HepG2 (cell line): ENCODE data around the gene HNRNPA1. TPM values are rescaled to one million over a fixed set of nuclear protein-coding genes. Genes with fewer than 3 reads are reported as not detected.

Source experiments
- BORCS8-MEF2B ChIP-seq: sonication (generic); formaldehyde crosslinking; IDR thresholded peaks from 2 replicates; pipeline ENCODE4 v1.8.0; 2022; ENCODE audit warnings: mild to moderate bottlenecking, missing genetic modification reagents
- BRCA1 ChIP-seq: sonication (generic); formaldehyde crosslinking; IDR thresholded peaks from 2 replicates; pipeline ENCODE4 v1.4.0; 2020; ENCODE audit warnings: missing genetic modification reagents
- GABPB1 ChIP-seq: IDR thresholded peaks from 2 replicates; pipeline ENCODE4 v1.6.1; 2016; ENCODE audit warnings: mild to moderate bottlenecking, missing genetic modification reagents, moderate library complexity, missing compliant biosample characterization
- ISX ChIP-seq: sonication (generic); formaldehyde crosslinking; conservative IDR thresholded peaks from 2 replicates; pipeline ENCODE4 v1.5.0; 2020; ENCODE audit warnings: missing genetic modification reagents
- SP1 ChIP-seq, 2 experiments: fragments of 450-650 bp in 1 of 2; sonication (generic) in 1 of 2; formaldehyde crosslinking in 1 of 2; IDR thresholded peaks; 2 replicates each; pipeline versions ENCODE4 v1.4.0 to v1.6.1; 2016 to 2020; ENCODE audit warnings: missing genetic modification reagents in 1 of 2
- SP5 ChIP-seq: IDR thresholded peaks from 2 replicates; pipeline ENCODE4 v1.6.1; 2016; ENCODE audit warnings: low read depth, borderline replicate concordance
- ZBTB42 ChIP-seq: sonication (generic); formaldehyde crosslinking; IDR thresholded peaks from 2 replicates; pipeline ENCODE4 v1.5.0; 2020; ENCODE audit warnings: mild to moderate bottlenecking, missing genetic modification reagents
- ZNF276 ChIP-seq: sonication (generic); formaldehyde crosslinking; IDR thresholded peaks from 2 replicates; pipeline ENCODE4 v1.4.0; 2020; ENCODE audit warnings: mild to moderate bottlenecking, low read depth, missing genetic modification reagents
- ZNF468 ChIP-seq: sonication (generic); formaldehyde crosslinking; IDR thresholded peaks from 2 replicates; pipeline ENCODE4 v1.8.0; 2022; ENCODE audit warnings: mild to moderate bottlenecking, moderate library complexity, missing genetic modification reagents
- ZNF546 ChIP-seq: sonication (generic); formaldehyde crosslinking; conservative IDR thresholded peaks from 2 replicates; pipeline ENCODE4 v1.8.1; 2023; ENCODE audit warnings: mild to moderate bottlenecking, missing genetic modification reagents
- ZNF589 ChIP-seq: sonication (generic); formaldehyde crosslinking; conservative IDR thresholded peaks from 2 replicates; pipeline ENCODE4 v1.8.0; 2022; ENCODE audit warnings: mild to moderate bottlenecking, moderate library complexity, missing genetic modification reagents
- ZNF609 ChIP-seq: sonication (generic); formaldehyde crosslinking; IDR thresholded peaks from 2 replicates; pipeline ENCODE4 v1.4.0; 2020; ENCODE audit warnings: mild to moderate bottlenecking, missing genetic modification reagents, borderline replicate concordance
- ZNF629 ChIP-seq: sonication (generic); formaldehyde crosslinking; conservative IDR thresholded peaks from 2 replicates; pipeline ENCODE4 v1.5.0; 2020; ENCODE audit warnings: missing genetic modification reagents
- ZNF674 ChIP-seq: sonication (generic); formaldehyde crosslinking; IDR thresholded peaks from 2 replicates; pipeline ENCODE4 v1.5.0; 2020; ENCODE audit warnings: low read depth, mild to moderate bottlenecking, missing genetic modification reagents
- ZNF737 ChIP-seq: sonication (generic); formaldehyde crosslinking; IDR thresholded peaks from 2 replicates; pipeline ENCODE4 v1.5.0; 2020; ENCODE audit warnings: missing genetic modification reagents, mild to moderate bottlenecking, borderline replicate concordance
- ZNF780A ChIP-seq: sonication (generic); formaldehyde crosslinking; IDR thresholded peaks from 2 replicates; pipeline ENCODE4 v1.8.0; 2022; ENCODE audit warnings: mild to moderate bottlenecking, missing genetic modification reagents, moderate library complexity
- polyA plus RNA-seq, 8 experiments: library from polyadenylated mRNA; depleted of rRNA in 3 of 8; stranded (reverse) in 7 of 8; unstranded in 1 of 8; fragments of >200 nt; fragmentation: Illumina TruSeq in 4 of 8; extraction: Trizol in 4 of 8; gene quantifications; 2 replicates each; pipeline versions ENCODE4 v1.2.1 to v1.2.3, GENCODE V29; 2011 to 2016; ENCODE audit warnings: low read depth in 4 of 8, missing spikeins in 1 of 8, mixed read lengths in 1 of 8; ENCODE audit not compliant: insufficient read depth in 1 of 8
- total RNA-seq, 5 experiments: library from RNA; depleted of rRNA; stranded (reverse); fragments of >200 nt; fragmentation: Illumina TruSeq; extraction: Trizol; gene quantifications; 2 replicates each; pipeline ENCODE4 v1.2.3, GENCODE V29; 2016; ENCODE audit warnings: low read depth in 1 of 5
- TF ChIP-seq, protein P1 (sequence below): sonication (generic); formaldehyde crosslinking; IDR thresholded peaks from 2 replicates; pipeline ENCODE4 v1.5.1; 2020; ENCODE audit warnings: mild to moderate bottlenecking, missing genetic modification reagents, moderate library complexity

HNRNPA1 gene
- total and polyA plus RNA-seq, 2 of the 13 experiments (the other 11 are each of a cell fraction or from before 2014, with no cell fraction given): 535 to 1,820 TPM

DNA sequence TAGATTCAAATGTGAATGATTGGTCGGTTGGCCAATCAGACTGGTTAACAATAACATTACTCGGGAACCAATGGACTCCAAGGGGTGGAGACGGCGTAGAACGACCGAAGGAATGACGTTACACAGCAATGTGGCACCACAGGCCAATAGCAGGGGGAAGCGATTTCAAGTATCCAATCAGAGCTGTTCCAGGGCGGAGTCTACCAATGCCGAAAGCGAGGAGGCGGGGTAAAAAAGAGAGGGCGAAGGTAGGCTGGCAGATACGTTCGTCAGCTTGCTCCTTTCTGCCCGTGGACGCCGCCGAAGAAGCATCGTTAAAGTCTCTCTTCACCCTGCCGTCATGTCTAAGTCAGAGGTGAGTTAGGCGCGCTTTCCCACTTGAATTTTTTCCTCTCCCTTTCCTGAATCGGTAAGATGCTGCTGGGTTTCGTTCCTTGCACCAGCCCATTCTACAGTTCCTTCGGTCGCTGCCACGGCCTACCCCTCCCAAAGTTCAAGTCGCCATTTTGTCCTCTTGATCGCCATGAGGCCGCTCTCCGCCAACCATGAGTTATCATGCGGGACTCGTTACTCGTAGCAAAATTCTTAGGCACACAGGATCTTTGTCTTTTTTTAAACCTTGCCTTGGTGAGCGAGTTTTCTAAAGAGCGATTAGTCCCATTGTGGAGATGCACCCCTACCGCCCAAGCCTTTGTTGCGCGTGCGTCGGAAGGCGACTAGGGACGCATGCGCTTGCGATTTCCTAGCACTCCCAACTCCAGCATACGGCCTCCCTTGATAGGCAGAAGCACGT lies at the start of gene HNRNPA1 (continued):
- TF ChIP-seq, protein P1, sequence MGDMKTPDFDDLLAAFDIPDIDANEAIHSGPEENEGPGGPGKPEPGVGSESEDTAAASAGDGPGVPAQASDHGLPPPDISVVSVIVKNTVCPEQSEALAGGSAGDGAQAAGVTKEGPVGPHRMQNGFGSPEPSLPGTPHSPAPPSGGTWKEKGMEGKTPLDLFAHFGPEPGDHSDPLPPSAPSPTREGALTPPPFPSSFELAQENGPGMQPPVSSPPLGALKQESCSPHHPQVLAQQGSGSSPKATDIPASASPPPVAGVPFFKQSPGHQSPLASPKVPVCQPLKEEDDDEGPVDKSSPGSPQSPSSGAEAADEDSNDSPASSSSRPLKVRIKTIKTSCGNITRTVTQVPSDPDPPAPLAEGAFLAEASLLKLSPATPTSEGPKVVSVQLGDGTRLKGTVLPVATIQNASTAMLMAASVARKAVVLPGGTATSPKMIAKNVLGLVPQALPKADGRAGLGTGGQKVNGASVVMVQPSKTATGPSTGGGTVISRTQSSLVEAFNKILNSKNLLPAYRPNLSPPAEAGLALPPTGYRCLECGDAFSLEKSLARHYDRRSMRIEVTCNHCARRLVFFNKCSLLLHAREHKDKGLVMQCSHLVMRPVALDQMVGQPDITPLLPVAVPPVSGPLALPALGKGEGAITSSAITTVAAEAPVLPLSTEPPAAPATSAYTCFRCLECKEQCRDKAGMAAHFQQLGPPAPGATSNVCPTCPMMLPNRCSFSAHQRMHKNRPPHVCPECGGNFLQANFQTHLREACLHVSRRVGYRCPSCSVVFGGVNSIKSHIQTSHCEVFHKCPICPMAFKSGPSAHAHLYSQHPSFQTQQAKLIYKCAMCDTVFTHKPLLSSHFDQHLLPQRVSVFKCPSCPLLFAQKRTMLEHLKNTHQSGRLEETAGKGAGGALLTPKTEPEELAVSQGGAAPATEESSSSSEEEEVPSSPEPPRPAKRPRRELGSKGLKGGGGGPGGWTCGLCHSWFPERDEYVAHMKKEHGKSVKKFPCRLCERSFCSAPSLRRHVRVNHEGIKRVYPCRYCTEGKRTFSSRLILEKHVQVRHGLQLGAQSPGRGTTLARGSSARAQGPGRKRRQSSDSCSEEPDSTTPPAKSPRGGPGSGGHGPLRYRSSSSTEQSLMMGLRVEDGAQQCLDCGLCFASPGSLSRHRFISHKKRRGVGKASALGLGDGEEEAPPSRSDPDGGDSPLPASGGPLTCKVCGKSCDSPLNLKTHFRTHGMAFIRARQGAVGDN (CRISPR knock-in tag): peak; percentile 76
- TF ChIP-seq ISX (CRISPR knock-in tag): peak; percentile 61; the same call in 1 of the 2 replicates
- 0 out of 2 replicates have a peak, but pooled peaks have one; percentile 39 for TF ChIP-seq ZNF609 (CRISPR knock-in tag)
- no peak for TF ChIP-seq ZBTB42 (CRISPR knock-in tag)
- TF ChIP-seq BRCA1 (CRISPR knock-in tag): peak; percentile 78; the same call in 1 of the 2 replicates
- 0 out of 2 replicates have a peak, but pooled peaks have one; percentile 29 for TF ChIP-seq ZNF276 (CRISPR knock-in tag)
- TF ChIP-seq ZNF468 (CRISPR knock-in tag): no peak
- peak; percentile 74 for TF ChIP-seq ZNF629 (CRISPR knock-in tag)
- TF ChIP-seq BORCS8-MEF2B: peak; percentile 66; the same call in 1 of the 2 replicates
- TF ChIP-seq ZNF780A (CRISPR knock-in tag): peak; percentile 66; the same call in 1 of the 2 replicates
- 0 out of 2 replicates have a peak, but pooled peaks have one; percentile 19 for TF ChIP-seq SP5 (CRISPR knock-in tag)
- TF ChIP-seq ZNF589 (CRISPR knock-in tag): 0 out of 2 replicates have a peak, but pooled peaks have one; percentile 73
- TF ChIP-seq SP1 (IDR thresholded peaks at IDR 0.05): no peak
- peak; percentile 43; the same call in 1 of the 2 replicates for TF ChIP-seq SP1 (CRISPR knock-in tag; IDR thresholded peaks at IDR 0.05)
- TF ChIP-seq ZNF737 (CRISPR knock-in tag): peak; percentile 95; the same call in 1 of the 2 replicates
- TF ChIP-seq ZNF546 (CRISPR knock-in tag): 0 out of 2 replicates have a peak, but pooled peaks have one; percentile 32
- peak; percentile 86; the same call in 1 of the 2 replicates for TF ChIP-seq ZNF674 (CRISPR knock-in tag)
- no peak; the same call in 1 of the 2 replicates for TF ChIP-seq GABPB1 (CRISPR knock-in tag)
